Non-pigmented ciliary epithelial cell (primary cell): Measurements from ENCODE around the gene PRSS8.
"Not testable (repeated sequence)": the region's sequence is repeated elsewhere in the genome, so short reads cannot be mapped to it uniquely, and the experiment has no call there.

Source experiments
- DNase-seq: peaks from one replicate; pipeline ENCODE4 v3.0.0-alpha.2; 2010; ENCODE audit warnings: low read depth

Gene PRSS8

GRCh38 chr16:31144418-31144817, 8.9 kb upstream of the PRSS8 start:
- not testable (repeated sequence) for DNase-seq

- no peak for DNase-seq
Observed at GRCh38 chr16:31143694-31144148, 8.2 kb upstream of the PRSS8 start.

- no peak for DNase-seq
Observed at GRCh38 chr16:31143011-31143693, 7.6 kb upstream of the PRSS8 start.

GRCh38 chr16:31142109-31143010, 6.8 kb upstream of the PRSS8 start:
- peak; percentile 91 for DNase-seq

GRCh38 chr16:31141489-31142108, 6.1 kb upstream of the PRSS8 start:
- DNase-seq = peak; percentile 27

GRCh38 chr16:31141071-31141469, 5.5 kb upstream of the PRSS8 start:
- not testable (repeated sequence) for DNase-seq

GRCh38 chr16:31138621-31139578, 3.4 kb upstream of the PRSS8 start:
- no peak for DNase-seq

GRCh38 chr16:31136822-31137499, 1.4 kb upstream of the PRSS8 start:
- not testable (repeated sequence) for DNase-seq

GRCh38 chr16:31136287-31136662, 748 bp upstream of the PRSS8 start:
- no peak for DNase-seq

GRCh38 chr16:31134625-31135534, 647 bp downstream of the PRSS8 start:
- DNase-seq = no peak

GRCh38 chr16:31134091-31134571, 1.4 kb downstream of the PRSS8 start:
- DNase-seq = no peak

GRCh38 chr16:31133046-31133501, 2.5 kb downstream of the PRSS8 start:
- DNase-seq = no peak

GRCh38 chr16:31132303-31132979, 3.1 kb downstream of the PRSS8 start:
- DNase-seq = no peak

GRCh38 chr16:31131841-31132271, 3.7 kb downstream of the PRSS8 start:
- DNase-seq = no peak

GRCh38 chr16:31131416-31131815, 4.1 kb downstream of the PRSS8 start:
- DNase-seq = no peak

- no peak for DNase-seq
Observed at GRCh38 chr16:31130899-31131298, 4.6 kb downstream of the PRSS8 start.

GRCh38 chr16:31130336-31130891, 5.1 kb downstream of the PRSS8 start:
- no peak for DNase-seq

GRCh38 chr16:31129568-31130335, 5.8 kb downstream of the PRSS8 start:
- no peak for DNase-seq
